Measurements from ENCODE around the gene SHKBP1.

- no peak for TF ChIP-seq CTCF (IDR thresholded peaks at IDR 0.05; ENCODE audit: borderline replicate concordance, extremely low read depth, low read length, poor library complexity, severe bottlenecking)
- TF ChIP-seq EZH2 (IDR thresholded peaks at IDR 0.05; ENCODE audit: borderline replicate concordance, low read depth, low read length, severe bottlenecking), result no peak
Measured at GRCh38 chr19:40583283-40583682, 6.6 kb downstream of the SHKBP1 start.

All from DND-41 (cell line).